ENCODE data around the gene RHBDL3.
"Not testable (repeated sequence)": the region's sequence is repeated elsewhere in the genome, so short reads cannot be mapped to it uniquely, and the experiment has no call there.

- TF ChIP-seq CTCF (conservative IDR thresholded peaks at IDR 0.05; ENCODE audit: low read length); EZH2phosphoT487 (IDR thresholded peaks at IDR 0.05; ENCODE audit: borderline replicate concordance, low read depth, low read length): not testable (repeated sequence)
Measured at GRCh38 chr17:32320080-32320479, 54.4 kb downstream of the RHBDL3 start.

Data from OCI-LY7 (cell line).